ENCODE measurements around the gene TRAPPC3L.

- no peak for TF ChIP-seq POLR2AphosphoS5 (IDR thresholded peaks at IDR 0.05; ENCODE audit: low read depth, low read length)
- TF ChIP-seq CTCF (IDR thresholded peaks at IDR 0.05 in 2 of 3, conservative IDR thresholded peaks at IDR 0.05 in 1 of 3; ENCODE audit: borderline replicate concordance in 1 of 3, insufficient read depth in 1 of 3, low read depth in 2 of 3, low read length in 2 of 3): no peak
- TF ChIP-seq ATF3 (IDR thresholded peaks at IDR 0.05): no peak
- no peak for TF ChIP-seq ZBTB33 (IDR thresholded peaks at IDR 0.05; ENCODE audit: extremely low read depth, insufficient replicate concordance, low read length)
Measured at GRCh38 chr6:116471531-116471930, 74.0 kb downstream of the TRAPPC3L start.

All from HCT116 (cell line).